ENCODE results near the gene CTIF. TPM values are rescaled to one million over a fixed set of nuclear protein-coding genes. Genes with fewer than 3 reads are reported as not detected.

The CTIF gene
- total RNA-seq, 4 donors from 2014 or later: 16.6 to 116 (median 34.5) TPM

DNA sequence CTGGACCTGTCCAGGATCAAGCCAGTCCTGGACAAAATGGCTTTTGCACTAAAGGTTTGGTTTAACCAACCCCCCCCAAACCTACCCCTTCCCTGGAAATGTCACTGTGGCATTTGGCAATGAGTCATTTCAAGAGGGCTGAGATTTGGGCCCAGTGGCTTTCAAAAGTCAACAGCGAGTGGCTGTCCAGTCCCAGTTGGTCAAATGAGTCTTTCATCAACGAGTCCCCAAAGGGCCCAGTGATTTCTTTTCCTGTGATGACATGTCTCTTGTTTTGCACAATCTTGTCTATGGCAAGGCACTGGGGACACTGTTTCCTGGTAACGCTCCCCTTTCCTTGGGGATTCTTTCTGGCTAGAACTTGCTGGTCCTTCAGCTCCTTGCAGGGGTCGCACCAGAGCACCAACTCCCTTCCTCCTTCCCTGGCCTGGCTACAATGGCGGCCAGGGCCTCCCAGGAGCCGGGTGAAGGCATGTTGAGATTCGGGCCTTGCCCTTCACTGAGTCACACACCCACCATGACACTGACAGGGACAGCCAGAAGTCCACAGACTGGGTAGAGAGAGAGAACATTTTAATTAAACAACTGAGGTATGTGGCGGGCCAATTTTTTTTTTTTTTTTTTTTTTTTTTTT, 324.7 kb downstream of the CTIF start:
- H3K4me1 ChIP-seq: no peaks in the 10 kb centered on the region
- no peak overlapping the region for H3K27ac ChIP-seq

DNA sequence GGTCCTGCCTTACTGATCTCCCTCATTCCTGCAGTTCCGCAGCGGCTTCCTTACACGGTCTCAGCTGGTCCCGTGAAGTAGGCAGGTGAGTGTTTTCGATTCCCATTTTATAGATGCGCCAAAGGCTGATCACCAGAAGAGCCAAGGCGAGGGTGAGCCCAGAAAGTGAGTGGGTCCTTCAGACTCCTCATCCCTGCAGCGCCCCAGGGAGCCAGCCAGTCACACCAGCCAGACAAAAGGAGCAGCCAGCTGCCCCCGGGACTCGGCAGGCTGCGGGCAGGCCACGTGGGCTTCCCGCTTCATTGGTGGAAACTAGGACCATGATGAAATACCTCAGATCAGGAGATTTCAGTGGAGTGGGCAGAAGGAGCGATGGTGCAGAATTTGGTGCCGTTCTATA, 326.0 kb downstream of the CTIF start:
- Histone ChIP-seq H3K36me3 (no peaks in the 10 kb centered on the region), H3K9me3 (no peaks in the 10 kb centered on the region), H3K27ac (no peak overlapping the region), H3K4me1 (peaks cover 0 to 7% (median 0%) of the 10 kb centered on the region in 4 donors), H3K27me3 (no peaks in the 10 kb centered on the region), H3K4me3 (no peak overlapping the region)
- DNase-seq: no peak
- TF ChIP-seq POLR2A (IDR thresholded peaks at IDR 0.05): no peak
- TF ChIP-seq, protein P1, sequence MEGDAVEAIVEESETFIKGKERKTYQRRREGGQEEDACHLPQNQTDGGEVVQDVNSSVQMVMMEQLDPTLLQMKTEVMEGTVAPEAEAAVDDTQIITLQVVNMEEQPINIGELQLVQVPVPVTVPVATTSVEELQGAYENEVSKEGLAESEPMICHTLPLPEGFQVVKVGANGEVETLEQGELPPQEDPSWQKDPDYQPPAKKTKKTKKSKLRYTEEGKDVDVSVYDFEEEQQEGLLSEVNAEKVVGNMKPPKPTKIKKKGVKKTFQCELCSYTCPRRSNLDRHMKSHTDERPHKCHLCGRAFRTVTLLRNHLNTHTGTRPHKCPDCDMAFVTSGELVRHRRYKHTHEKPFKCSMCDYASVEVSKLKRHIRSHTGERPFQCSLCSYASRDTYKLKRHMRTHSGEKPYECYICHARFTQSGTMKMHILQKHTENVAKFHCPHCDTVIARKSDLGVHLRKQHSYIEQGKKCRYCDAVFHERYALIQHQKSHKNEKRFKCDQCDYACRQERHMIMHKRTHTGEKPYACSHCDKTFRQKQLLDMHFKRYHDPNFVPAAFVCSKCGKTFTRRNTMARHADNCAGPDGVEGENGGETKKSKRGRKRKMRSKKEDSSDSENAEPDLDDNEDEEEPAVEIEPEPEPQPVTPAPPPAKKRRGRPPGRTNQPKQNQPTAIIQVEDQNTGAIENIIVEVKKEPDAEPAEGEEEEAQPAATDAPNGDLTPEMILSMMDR (IDR thresholded peaks at IDR 0.05): no peak

More for the DNA sequence above, 324.7 kb downstream of the CTIF start:
- no peaks in the 10 kb centered on the region for H3K9me3 ChIP-seq
- peak in 1 of 3 donors; percentile 36 for DNase-seq
- TF ChIP-seq, protein P1 (IDR thresholded peaks at IDR 0.05): no peak
- TF ChIP-seq POLR2A (IDR thresholded peaks at IDR 0.05): no peak
- H3K27me3 ChIP-seq: no peaks in the 10 kb centered on the region
- no peaks in the 10 kb centered on the region for H3K36me3 ChIP-seq
- no peak overlapping the region for H3K4me3 ChIP-seq

DNA sequence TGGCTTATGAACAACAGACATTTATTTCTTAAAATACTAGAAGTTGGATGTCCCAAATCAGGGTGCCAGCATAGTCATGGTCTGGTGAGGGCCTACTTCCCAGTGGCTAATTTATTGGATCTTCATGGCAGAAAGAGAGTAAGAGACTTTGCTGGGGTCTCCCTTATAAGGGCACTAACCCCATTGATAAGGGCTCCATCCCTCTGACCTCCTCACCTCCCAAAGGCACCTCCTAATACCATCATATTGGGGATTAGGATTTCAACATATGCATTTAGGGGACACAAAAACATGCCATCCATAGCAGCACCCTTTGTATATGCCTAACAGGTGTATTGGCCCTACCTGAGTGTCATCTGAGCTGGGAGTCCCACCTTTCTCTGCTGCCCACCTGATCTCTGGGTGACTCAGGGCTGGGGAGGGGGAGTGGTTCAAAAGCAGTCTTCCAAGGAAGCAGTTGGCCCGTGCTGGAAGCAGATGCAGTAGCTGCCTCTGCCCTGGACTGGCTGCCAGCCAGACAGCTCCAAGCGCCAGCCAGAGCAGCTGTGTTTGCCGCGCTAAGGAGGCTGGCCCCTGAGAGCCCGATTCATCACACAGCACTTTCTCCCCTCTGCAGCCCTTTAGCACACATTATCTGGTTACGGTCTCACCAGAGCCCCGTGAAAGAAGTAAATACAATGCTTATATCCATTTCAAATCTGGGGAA, 327.4 kb downstream of the CTIF start:
- H3K9me3 ChIP-seq: no peaks in the 10 kb centered on the region
- H3K4me3 ChIP-seq: no peak overlapping the region
- DNase-seq: peak in 1 of 3 donors; percentile 56
- H3K27me3 ChIP-seq: no peaks in the 10 kb centered on the region
- no peak for TF ChIP-seq POLR2A (IDR thresholded peaks at IDR 0.05)
- TF ChIP-seq, protein P1 (IDR thresholded peaks at IDR 0.05): no peak
- peaks cover 0 to 7% (median 0%) of the 10 kb centered on the region in 4 donors for H3K4me1 ChIP-seq
- H3K36me3 ChIP-seq: no peaks in the 10 kb centered on the region
- no peak overlapping the region for H3K27ac ChIP-seq

DNA sequence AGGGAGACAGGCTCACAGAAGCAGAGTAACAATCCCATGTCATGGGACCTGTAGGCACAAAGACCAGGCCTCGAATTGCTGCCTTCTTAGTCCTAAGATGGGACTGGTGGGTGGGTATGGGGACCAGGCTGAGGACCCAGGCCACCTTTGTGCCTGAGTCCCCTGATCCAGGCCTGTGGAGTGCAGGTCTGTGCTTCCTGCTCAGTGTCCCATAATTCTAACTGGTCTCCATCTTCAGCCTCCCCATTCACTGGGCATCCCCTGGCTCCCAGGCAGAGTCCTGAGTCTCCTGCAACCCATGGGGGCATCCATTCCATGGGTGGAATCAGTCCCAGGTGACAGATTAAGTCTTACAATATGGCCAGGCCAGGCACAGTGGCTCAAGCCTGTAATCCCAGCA, 328.0 kb downstream of the CTIF start:
- no peak for TF ChIP-seq POLR2A (IDR thresholded peaks at IDR 0.05)
- TF ChIP-seq, protein P1 (IDR thresholded peaks at IDR 0.05): no peak
- H3K27ac ChIP-seq: no peak overlapping the region
- no peak for DNase-seq

DNA sequence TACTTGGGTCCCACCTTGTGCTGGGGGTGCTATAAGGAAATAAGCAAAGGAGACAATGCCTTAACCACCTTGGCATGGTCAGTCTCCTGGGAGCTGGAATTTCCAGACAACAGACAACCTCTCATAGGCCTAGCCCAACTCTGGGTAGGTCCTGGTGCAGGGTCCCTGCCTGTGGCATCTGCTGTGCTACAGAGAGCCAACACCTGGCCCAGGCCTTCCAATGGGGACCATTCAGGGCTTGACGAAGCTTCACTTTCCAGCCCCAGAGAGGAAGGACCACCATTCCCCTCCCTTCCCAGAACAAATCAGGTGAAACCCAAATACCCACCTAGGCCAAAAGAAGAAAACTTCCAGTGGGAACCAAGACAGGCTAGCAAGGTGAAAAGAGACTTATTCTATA, 329.1 kb downstream of the CTIF start:
- TF ChIP-seq POLR2A (IDR thresholded peaks at IDR 0.05): no peak
- TF ChIP-seq, protein P1 (IDR thresholded peaks at IDR 0.05): no peak
- Histone ChIP-seq H3K4me3 (no peak overlapping the region), H3K4me1 (peaks cover 0 to 7% (median 0%) of the 10 kb centered on the region in 4 donors), H3K27me3 (no peaks in the 10 kb centered on the region), H3K9me3 (no peaks in the 10 kb centered on the region), H3K36me3 (no peaks in the 10 kb centered on the region), H3K27ac (peak overlapping the region in 1 of 4 donors; percentile 67)
- DNase-seq: no peak

More for the DNA sequence above, 328.0 kb downstream of the CTIF start:
- no peaks in the 10 kb centered on the region for H3K36me3 ChIP-seq
- H3K4me1 ChIP-seq: peaks cover 0 to 7% (median 0%) of the 10 kb centered on the region in 4 donors
- H3K4me3 ChIP-seq: no peak overlapping the region
- H3K9me3 ChIP-seq: no peaks in the 10 kb centered on the region
- no peaks in the 10 kb centered on the region for H3K27me3 ChIP-seq
